ENCODE results near the gene CERS6.

GRCh38 chr2:168452781-168453180, 3.3 kb upstream of the CERS6 start:
- TF ChIP-seq CTCF (IDR thresholded peaks at IDR 0.05; ENCODE audit: poor library complexity) (no peak), EZH2 (IDR thresholded peaks at IDR 0.05; ENCODE audit: borderline replicate concordance) (no peak)
